K562 (cell line): ENCODE measurements around the gene PDE4D. TPM values are rescaled to one million over a fixed set of nuclear protein-coding genes. Genes with fewer than 3 reads are reported as not detected.

Experiments used
- ATAC-seq: fragments of 200-7000 bp; cut with Tn5 transposase; 3 replicates; pipeline ENCODE4 v1.9.1; 2020; ENCODE audit warnings: moderate library complexity
- BruUV-seq: library from RNA; stranded (reverse); fragments of 400-500 nt; replicated peaks from 2 replicates; lab custom pipeline; 2021; lab: Mats Ljungman, UMichigan
- CTCF ChIA-PET: fragments of 300-600 bp; formaldehyde crosslinking; extraction: SDS; loops from one replicate; lab custom pipeline; 2021; ENCODE audit warnings: low intra/inter-chr PET ratio; lab: Yijun Ruan, JAX
- POLR2A ChIA-PET: fragments of 300-600, 350-650 bp; sonication (Branson Sonifier 250); formaldehyde crosslinking; extraction: SDS; loops from one replicate; lab custom pipeline; 2021; ENCODE audit warnings: antibody characterized with exemption, inconsistent platforms; lab: Yijun Ruan, JAX
- DNase-seq, 4 experiments: peaks; one replicate each; pipeline versions ENCODE4 v3.0.0 to v3.0.0-alpha.2; 2011 to 2018; ENCODE audit warnings: low spot score in 3 of 4, mixed read lengths in 3 of 4; ENCODE audit errors: extremely low read depth in 1 of 4
- FAIRE-seq: peaks from 2 replicates; lab custom pipeline; 2011; peaks lifted over from hg19 to GRCh38; lab: Jason Lieb, UNC
- H2AFZ ChIP-seq: 2 replicates; pipeline ENCODE4 v1.6.0; 2011; ENCODE audit warnings: low read depth, low read length, control low read depth, inconsistent platforms
- H3K27ac ChIP-seq: fragments of 200-600 bp; 3 replicates; pipeline ENCODE4 v1.8.0; 2011; ENCODE audit warnings: low read depth, mild to moderate bottlenecking, control low read depth, inconsistent platforms, low read length, moderate library complexity, mixed read lengths; ENCODE audit errors: extremely low read depth
- H3K27me3 ChIP-seq, 2 experiments: fragments of 300-600 bp in 1 of 2; 2 replicates in 1 of 2; 3 replicates in 1 of 2; pipeline versions ENCODE4 v1.6.0 to v1.8.0; 2011; ENCODE audit warnings: inconsistent platforms in 2 of 2, low read length in 2 of 2, mild to moderate bottlenecking in 1 of 2, mixed read lengths in 1 of 2, moderate library complexity in 1 of 2; ENCODE audit not compliant: control insufficient read depth in 2 of 2, insufficient read depth in 2 of 2
- H3K36me3 ChIP-seq: fragments of 300-600 bp; 3 replicates; pipeline ENCODE4 v1.8.0; 2011; ENCODE audit warnings: mild to moderate bottlenecking, low read length, inconsistent platforms; ENCODE audit not compliant: control insufficient read depth, insufficient read depth
- H3K4me1 ChIP-seq, 2 experiments: fragments of 200-600 bp in 1 of 2; replicated peaks in 1 of 2; 2 replicates in 1 of 2; 3 replicates in 1 of 2; pipeline versions ENCODE4 v1.5.1 to v1.8.0; 2011; ENCODE audit warnings: inconsistent platforms in 2 of 2, low read length in 2 of 2, mild to moderate bottlenecking in 1 of 2, mixed read lengths in 1 of 2, moderate library complexity in 1 of 2; ENCODE audit not compliant: control insufficient read depth in 2 of 2, insufficient read depth in 2 of 2
- H3K4me2 ChIP-seq: 2 replicates; pipeline ENCODE4 v1.6.1; 2011; ENCODE audit warnings: low read length, control low read depth, inconsistent platforms, mixed read lengths; ENCODE audit not compliant: insufficient read depth
- H3K4me3 ChIP-seq: fragments of 200-600 bp; sonication (generic), shearing (Covaris generic); 2 replicates; pipeline ENCODE4 v1.5.1; 2016; ENCODE audit warnings: control low read depth, inconsistent platforms
- H3K79me2 ChIP-seq: fragments of 200-600 bp; 3 replicates; pipeline ENCODE4 v1.8.0; 2011; ENCODE audit warnings: low read length, inconsistent platforms; ENCODE audit not compliant: control insufficient read depth, insufficient read depth
- H3K9ac ChIP-seq, 2 experiments: 2 replicates each; pipeline versions ENCODE4 v1.6.0 to v1.6.1; 2011; ENCODE audit warnings: low read depth in 2 of 2, low read length in 2 of 2, control low read depth in 1 of 2, inconsistent platforms in 1 of 2, mild to moderate bottlenecking in 1 of 2, mixed read lengths in 1 of 2; ENCODE audit not compliant: insufficient read depth in 1 of 2
- H3K9me1 ChIP-seq: one replicate; pipeline ENCODE4 v1.6.0; 2011; ENCODE audit warnings: inconsistent platforms, mild to moderate bottlenecking, low read length, moderate library complexity; ENCODE audit not compliant: control insufficient read depth, insufficient read depth
- H3K9me3 ChIP-seq: replicated peaks from 2 replicates; pipeline ENCODE4 v1.5.1; 2011; ENCODE audit warnings: low read depth, low read length, inconsistent platforms; ENCODE audit not compliant: control insufficient read depth, insufficient read depth
- H4K20me1 ChIP-seq: replicated peaks from 2 replicates; pipeline ENCODE4 v1.6.1; 2011; ENCODE audit warnings: low read length, inconsistent platforms, mixed read lengths; ENCODE audit not compliant: control insufficient read depth, insufficient read depth
- BCLAF1 ChIP-seq, 2 experiments: fragments of 450-650 bp in 1 of 2; IDR thresholded peaks; 2 replicates each; pipeline ENCODE4 v1.6.1; 2011 to 2017; ENCODE audit warnings: low read depth in 2 of 2, antibody characterized with exemption in 1 of 2, borderline replicate concordance in 1 of 2, low read length in 1 of 2, mild to moderate bottlenecking in 1 of 2, mixed read lengths in 1 of 2; ENCODE audit not compliant: control insufficient read depth in 1 of 2
- CTBP1 ChIP-seq: fragments of 450-650 bp; IDR thresholded peaks from 2 replicates; pipeline ENCODE4 v1.6.1; 2016; ENCODE audit warnings: borderline replicate concordance
- GTF2E2 ChIP-seq: fragments of 200-800 bp; sonication (Bioruptor generic); IDR thresholded peaks from 2 replicates; pipeline ENCODE4 v1.6.1; 2016; ENCODE audit warnings: missing genetic modification characterization, missing compliant biosample characterization
- HMGXB4 ChIP-seq: sonication (generic); formaldehyde crosslinking; IDR thresholded peaks from 2 replicates; pipeline ENCODE4 v1.8.1; 2023; ENCODE audit warnings: mild to moderate bottlenecking, missing genetic modification reagents
- IRF1 ChIP-seq: sonication (generic); formaldehyde crosslinking; IDR thresholded peaks from 2 replicates; pipeline ENCODE4 v1.8.0; 2022; ENCODE audit warnings: missing genetic modification reagents, mild to moderate bottlenecking, borderline replicate concordance
- MTA3 ChIP-seq: fragments of 450-650 bp; formaldehyde crosslinking; IDR thresholded peaks from 2 replicates; pipeline ENCODE4 v1.6.1; 2017; ENCODE audit warnings: mild to moderate bottlenecking, borderline replicate concordance
- NFE2L1 ChIP-seq: fragments of 450-650 bp; IDR thresholded peaks from 2 replicates; pipeline ENCODE4 v1.6.1; 2016; ENCODE audit warnings: missing genetic modification characterization, low read depth, mild to moderate bottlenecking, missing compliant biosample characterization, moderate library complexity, borderline replicate concordance
- NFIX ChIP-seq: fragments of 250-450 bp; sonication (Bioruptor Pico); IDR thresholded peaks from 2 replicates; pipeline ENCODE4 v1.4.0; 2020; ENCODE audit warnings: low read depth, mild to moderate bottlenecking, moderate library complexity
- PCBP2 ChIP-seq: fragments of 200-400 bp; formaldehyde crosslinking; IDR thresholded peaks from 2 replicates; pipeline ENCODE4 v1.6.1; 2018; ENCODE audit warnings: low read length, low read depth, mild to moderate bottlenecking, moderate library complexity; ENCODE audit not compliant: poor library complexity, severe bottlenecking
- SNAPC5 ChIP-seq: fragments of 250-450 bp; sonication (Bioruptor Pico); IDR thresholded peaks from 2 replicates; pipeline ENCODE4 v1.8.0; 2021; ENCODE audit warnings: moderate library complexity, mild to moderate bottlenecking, inconsistent platforms
- ZBTB5 ChIP-seq: fragments of 450-650 bp; IDR thresholded peaks from 2 replicates; pipeline ENCODE4 v1.6.1; 2017; ENCODE audit warnings: antibody characterized with exemption
- ZC3H8 ChIP-seq: fragments of 450-650 bp; IDR thresholded peaks from 2 replicates; pipeline ENCODE4 v1.6.1; 2017
- ZNF583 ChIP-seq: fragments of 250-450 bp; sonication (Bioruptor Pico); IDR thresholded peaks from 2 replicates; pipeline ENCODE4 v1.4.0; 2020
- ZNF695 ChIP-seq: fragments of 450-650 bp; formaldehyde crosslinking; IDR thresholded peaks from 2 replicates; pipeline ENCODE4 v1.4.0; 2020; ENCODE audit warnings: mild to moderate bottlenecking, moderate library complexity
- WGBS: fragments of 100-300 bp; shearing (Covaris generic); methylation state at CpG from one replicate; pipeline ENCODE4 v1.1.6; 2016; ENCODE audit warnings: low coverage, mixed read lengths; ENCODE audit not compliant: insufficient coverage; ENCODE audit errors: missing lambda C conversion rate; 5-methylcytosine and 5-hydroxymethylcytosine counted together
- in situ Hi-C: fragments of 300-500 bp; cut with MboI; formaldehyde crosslinking; loops from 4 replicates; pipeline ENCODE4 v1.15.0; 2018; ENCODE audit warnings: inconsistent platforms, mixed read lengths
- intact Hi-C: fragments of 100-400 bp; cut with micrococcal nuclease; formaldehyde crosslinking; loops from 2 replicates; pipeline ENCODE4 v1.14.2; 2022
- polyA plus RNA-seq, 8 experiments: library from polyadenylated mRNA; depleted of rRNA in 4 of 8; stranded (reverse) in 5 of 8; unstranded in 3 of 8; fragments of >200 nt; fragmentation: Nextera tagmentation in 2 of 8; fragmentation: Illumina TruSeq in 1 of 8; extraction: Ambion mirVana in 2 of 8; extraction: Trizol in 1 of 8; gene quantifications; 2 replicates each; pipeline versions ENCODE4 v1.2.1 to v1.2.3, GENCODE V29; 2011 to 2014; ENCODE audit warnings: inconsistent platforms in 1 of 8, missing spikeins in 1 of 8
- total RNA-seq, 7 experiments: library from RNA; depleted of rRNA in 6 of 7; stranded (reverse); fragments of >200 nt in 6 of 7; fragmentation: Illumina TruSeq in 2 of 7; extraction: Trizol in 2 of 7; gene quantifications; 2 replicates each; pipeline versions ENCODE4 v1.2.1 to v1.2.3, GENCODE V29; 2011 to 2021; ENCODE audit warnings: low replicate concordance in 1 of 7

Gene PDE4D
- total and polyA plus RNA-seq, 9 of the 15 experiments (the other 6 are each of a cell fraction or from before 2014, with no cell fraction given): 0.04 to 0.46 (median 0.13) TPM

- TF ChIP-seq BCLAF1 (IDR thresholded peaks at IDR 0.05; ENCODE audit: borderline replicate concordance in 1 of 2, control insufficient read depth in 1 of 2, low read depth in 2 of 2, low read length in 1 of 2): no peak
Measured at GRCh38 chr5:59731809-59732208, 161.7 kb downstream of the PDE4D start (continued).

- H3K79me2 ChIP-seq: no peaks in the 10 kb centered on the region
- POLR2A ChIA-PET: no interaction called here
- TF ChIP-seq IRF1 (CRISPR knock-in tag): no peak
- TF ChIP-seq NFE2L1 (tag): no peak
- TF ChIP-seq ZBTB5: no peak
- no peak for TF ChIP-seq PCBP2
- TF ChIP-seq ZC3H8: no peak
- no peak for TF ChIP-seq ZNF695
- TF ChIP-seq NFIX (CRISPR knock-in tag): no peak
- no peak for TF ChIP-seq SNAPC5 (CRISPR knock-in tag)
- TF ChIP-seq MTA3: no peak
- no peak for TF ChIP-seq ZNF583 (CRISPR knock-in tag)
- no peak for TF ChIP-seq CTBP1
- no peak for TF ChIP-seq HMGXB4 (CRISPR knock-in tag)
- no peak for TF ChIP-seq GTF2E2
Measured at GRCh38 chr5:59729820-59730219, 163.7 kb downstream of the PDE4D start.

More at GRCh38 chr5:59729820-59730219, 163.7 kb downstream of the PDE4D start:
- no peaks in the 10 kb centered on the region for H3K4me1 ChIP-seq
- no peaks in the 10 kb centered on the region for H3K36me3 ChIP-seq
- no peak overlapping the region for H3K27ac ChIP-seq
- FAIRE-seq (no peak), ATAC-seq (no peak), DNase-seq (no peak)
- no TSS peak for BruUV-seq
- 0% methylated on average over 2 of the region's 2 CpGs for WGBS
- H3K9me3 ChIP-seq: no peaks in the 10 kb centered on the region
- H3K4me2 ChIP-seq: no peak overlapping the region
- CTCF ChIA-PET: no interaction called here
- intact Hi-C loops: no loop called here
- in situ Hi-C loops: no loop called here
- H2AFZ ChIP-seq: no peak overlapping the region
- H4K20me1 ChIP-seq: no peaks in the 10 kb centered on the region
- no peaks in the 10 kb centered on the region for H3K9me1 ChIP-seq
- no peak overlapping the region for H3K9ac ChIP-seq
- no peaks in the 10 kb centered on the region for H3K27me3 ChIP-seq
- no peak overlapping the region for H3K4me3 ChIP-seq
